Thyroid gland (tissue), 4 donors: ENCODE results near the gene PGS1.

ENCODE experiments used
- CTCF ChIP-seq, 6 experiments: fragments of 200-600 bp in 3 of 6; fragments of 450-650 bp in 3 of 6; sonication (generic) in 3 of 6; IDR thresholded peaks; one replicate each; pipeline ENCODE4 v1.5.1; 2016 to 2019; ENCODE audit warnings: antibody characterized with exemption in 6 of 6, mild to moderate bottlenecking in 2 of 6, inconsistent platforms in 1 of 6, moderate library complexity in 1 of 6
- POLR2A ChIP-seq, 2 donors: fragments of 450-650 bp; IDR thresholded peaks; one replicate each; pipeline ENCODE4 v1.6.1; 2017; ENCODE audit warnings: antibody characterized with exemption in 2 of 2, mild to moderate bottlenecking in 2 of 2, moderate library complexity in 1 of 2

- TF ChIP-seq CTCF (IDR thresholded peaks at IDR 0.05) (no peak), POLR2A (IDR thresholded peaks at IDR 0.05) (no peak)
Observed at GRCh38 chr17:78384479-78385175, 6.2 kb downstream of the PGS1 start.
